DOHH2 (cell line): ENCODE measurements around the gene HSD3B7.

ENCODE experiments used
- H3F3A ChIP-seq: fragments of 200-600 bp; sonication (generic), shearing (Covaris generic); 2 replicates; pipeline ENCODE4 v1.6.0; 2016; ENCODE audit warnings: antibody characterized with exemption, mild to moderate bottlenecking; ENCODE audit not compliant: control insufficient read depth, insufficient read depth
- H3K27ac ChIP-seq: fragments of 200-600 bp; sonication (generic); 2 replicates; pipeline ENCODE4 v1.5.1; 2014; ENCODE audit warnings: low read depth, mild to moderate bottlenecking, low read length, moderate library complexity
- H3K27me3 ChIP-seq: fragments of 200-600 bp; sonication (generic); 2 replicates; pipeline ENCODE4 v1.6.1; 2014; ENCODE audit warnings: mild to moderate bottlenecking, low read length, mixed read lengths; ENCODE audit not compliant: control insufficient read depth
- H3K36me3 ChIP-seq: fragments of 200-600 bp; sonication (generic); 2 replicates; pipeline ENCODE4 v1.6.1; 2014; ENCODE audit warnings: mild to moderate bottlenecking, low read length, moderate library complexity, mixed read lengths; ENCODE audit not compliant: control insufficient read depth
- H3K4me1 ChIP-seq: fragments of 200-600 bp; sonication (generic); 2 replicates; pipeline ENCODE4 v1.6.1; 2014; ENCODE audit warnings: mild to moderate bottlenecking, low read length, mixed read lengths; ENCODE audit not compliant: control insufficient read depth
- H3K4me2 ChIP-seq: fragments of 200-600 bp; sonication (generic); 2 replicates; pipeline ENCODE4 v1.6.0; 2014; ENCODE audit warnings: mild to moderate bottlenecking, low read length, moderate library complexity
- H3K4me3 ChIP-seq: fragments of 200-600 bp; sonication (generic); 2 replicates; pipeline ENCODE4 v1.5.1; 2014; ENCODE audit warnings: mild to moderate bottlenecking, low read length, mixed read lengths
- H3K79me2 ChIP-seq: fragments of 200-600 bp; sonication (generic); 2 replicates; pipeline ENCODE4 v1.6.1; 2014; ENCODE audit warnings: mild to moderate bottlenecking, low read length, mixed read lengths; ENCODE audit not compliant: control insufficient read depth
- H3K9me2 ChIP-seq: fragments of 200-600 bp; sonication (generic); replicated peaks from 2 replicates; pipeline ENCODE4 v1.6.1; 2014; ENCODE audit warnings: mild to moderate bottlenecking, low read length, mixed read lengths; ENCODE audit not compliant: control insufficient read depth
- H3K9me3 ChIP-seq: fragments of 200-600 bp; sonication (generic); 2 replicates; pipeline ENCODE4 v1.6.1; 2014; ENCODE audit warnings: antibody characterized with exemption, low read length, mixed read lengths; ENCODE audit not compliant: control insufficient read depth, insufficient read depth
- H4K20me1 ChIP-seq: fragments of 200-600 bp; sonication (generic); 2 replicates; pipeline ENCODE4 v1.6.0; 2014; ENCODE audit warnings: low read depth, mild to moderate bottlenecking, antibody characterized with exemption, low read length, moderate library complexity; ENCODE audit not compliant: control insufficient read depth, insufficient read depth
- CTCF ChIP-seq: fragments of 200-600 bp; sonication (generic); IDR thresholded peaks from one replicate; pipeline ENCODE4 v1.5.1; 2014; ENCODE audit warnings: antibody characterized with exemption, mild to moderate bottlenecking, low read depth, low read length; ENCODE audit not compliant: poor library complexity, severe bottlenecking
- EZH2phosphoT487 ChIP-seq: fragments of 200-600 bp; sonication (generic); IDR thresholded peaks from 2 replicates; pipeline ENCODE4 v1.6.1; 2017; ENCODE audit warnings: borderline replicate concordance, mild to moderate bottlenecking, antibody characterized with exemption, low read length, moderate library complexity, mixed read lengths

Gene HSD3B7

GRCh38 chr16:30947541-30947858 is 37.5 kb upstream of the HSD3B7 start:
- Histone ChIP-seq H3K36me3 (peaks cover 27% of the 10 kb centered on the region), H3K4me1 (peaks cover 22% of the 10 kb centered on the region), H3K27ac (no peak overlapping the region), H3K79me2 (peaks cover 5% of the 10 kb centered on the region; the same call in 1 of the 2 replicates), H3K27me3 (no peaks in the 10 kb centered on the region), H3K9me3 (no peaks in the 10 kb centered on the region), H3F3A (peaks cover 16% of the 10 kb centered on the region), H3K4me3 (no peak overlapping the region), H3K4me2 (no peak overlapping the region), H3K9me2 (no peaks in the 10 kb centered on the region), H4K20me1 (no peaks in the 10 kb centered on the region; the same call in 1 of the 2 replicates)
- TF ChIP-seq CTCF: no peak
- no peak for TF ChIP-seq EZH2phosphoT487

- Histone ChIP-seq H3K79me2 (peaks cover 5% of the 10 kb centered on the region; the same call in 1 of the 2 replicates), H3F3A (peaks cover 16% of the 10 kb centered on the region), H3K4me1 (peaks cover 22% of the 10 kb centered on the region), H3K36me3 (peaks cover 22% of the 10 kb centered on the region), H3K27me3 (no peaks in the 10 kb centered on the region), H3K9me3 (no peaks in the 10 kb centered on the region), H3K4me2 (peak overlapping the region; percentile 99), H4K20me1 (no peaks in the 10 kb centered on the region; the same call in 1 of the 2 replicates), H3K9me2 (no peaks in the 10 kb centered on the region), H3K27ac (peak overlapping the region; percentile 54; the same call in 1 of the 2 replicates), H3K4me3 (peak overlapping the region; percentile 83)
- TF ChIP-seq CTCF (no peak), EZH2phosphoT487 (no peak)
These were observed 36.9 kb upstream of the HSD3B7 start for GRCh38 chr16:30947859-30948666.

GRCh38 chr16:30948667-30949649 is 36.0 kb upstream of the HSD3B7 start, which contains the start of gene ORAI3:
Gene ORAI3, plus strand, starts transcription at chr16:30949068. Its CDS starts 222 bp downstream, at chr16:30949290.
- Histone ChIP-seq H3K79me2 (peaks cover 5% of the 10 kb centered on the region; the same call in 1 of the 2 replicates), H3K9me3 (no peaks in the 10 kb centered on the region), H3K4me1 (peaks cover 29% of the 10 kb centered on the region), H3K4me2 (peak within 1 kb of the TSS; percentile 99), H3F3A (peaks cover 18% of the 10 kb centered on the region), H3K36me3 (peaks cover 17% of the 10 kb centered on the region), H3K4me3 (peak within 1 kb of the TSS; percentile 83), H3K27ac (peak within 1 kb of the TSS; percentile 54), H4K20me1 (no peaks in the 10 kb centered on the region), H3K9me2 (no peaks in the 10 kb centered on the region), H3K27me3 (no peaks in the 10 kb centered on the region)
- TF ChIP-seq CTCF: no peak
- TF ChIP-seq EZH2phosphoT487: no peak
